Measurements from ENCODE around the gene HMSD. TPM values are rescaled to one million over a fixed set of nuclear protein-coding genes. Genes with fewer than 3 reads are reported as not detected.

The HMSD gene
- total and polyA plus RNA-seq, 2 donors (not counting 3 experiments of a cell fraction or from before 2014, with no cell fraction given): 0.08 TPM; not detected in 1

GRCh38 chr18:64009305-64009704 lies 60.2 kb downstream of the HMSD start:
- POLR2A ChIA-PET: no interaction called here
- H3K36me3 ChIP-seq (ENCODE audit: control insufficient read depth in 2 of 2, extremely low read depth in 1 of 2, insufficient read depth in 2 of 2, low read length in 2 of 2): no peaks in the 10 kb centered on the region
- no peak overlapping the region for H3K4me3 ChIP-seq (replicated peaks in 1 of 3; ENCODE audit: insufficient read depth in 1 of 3, low read depth in 1 of 3, low read length in 3 of 3)
- dilution Hi-C loops (cut with MboI; ENCODE audit: extremely low pct_ligation_motif_present, low sequenced_read_pairs) (no loop called here), intact Hi-C loops (cut with micrococcal nuclease) (no loop called here)
- no peaks in the 10 kb centered on the region for H3K4me1 ChIP-seq (ENCODE audit: control insufficient read depth, extremely low read depth, insufficient read depth, low read length)
- H3K79me2 ChIP-seq (ENCODE audit: control insufficient read depth, insufficient read depth, low read length): no peaks in the 10 kb centered on the region
- no peaks in the 10 kb centered on the region for H4K20me1 ChIP-seq (replicated peaks; ENCODE audit: control insufficient read depth, extremely low read depth, insufficient read depth, low read length)
- H3K9ac ChIP-seq (replicated peaks; ENCODE audit: extremely low read depth, insufficient read depth, low read length): no peak overlapping the region
- no peak overlapping the region for H3K4me2 ChIP-seq (ENCODE audit: insufficient read depth, low read length)
- no peak for TF ChIP-seq JUN (IDR thresholded peaks at IDR 0.05; ENCODE audit: borderline replicate concordance, insufficient read depth, insufficient read length, low read depth)
- TF ChIP-seq EZH2 (IDR thresholded peaks at IDR 0.05; ENCODE audit: borderline replicate concordance, low read depth, low read length, severe bottlenecking): no peak
- no peak for TF ChIP-seq FOS (IDR thresholded peaks at IDR 0.05; ENCODE audit: borderline replicate concordance, insufficient read depth, low read length)
- TF ChIP-seq POLR2AphosphoS5 (IDR thresholded peaks at IDR 0.05; ENCODE audit: insufficient read depth, low read depth, low read length): no peak
- CTCF ChIA-PET: interaction anchor here (5.0 kb wide), 1 partner anchor 14 kb away, joined by 24 read pairs; no protein-coding TSS in a partner anchor
- no TSS peak for BruUV-seq (replicated peaks)
- H2AFZ ChIP-seq (ENCODE audit: low read depth, low read length): no peak overlapping the region
- peaks cover 0 to 2% of the 10 kb centered on the region in 2 experiments for H3K27me3 ChIP-seq (ENCODE audit: control insufficient read depth in 2 of 2, insufficient read depth in 2 of 2, low read length in 2 of 2)
- no peak overlapping the region for H3K27ac ChIP-seq (ENCODE audit: insufficient read depth, low read depth, low read length)
- no peak for DNase-seq (ENCODE audit: low read depth, low spot score)
- no peak for FAIRE-seq
- H3K9me1 ChIP-seq (replicated peaks; ENCODE audit: control insufficient read depth, extremely low read depth, insufficient read depth, low read length): no peaks in the 10 kb centered on the region
- no peaks in the 10 kb centered on the region for H3K9me3 ChIP-seq (replicated peaks; ENCODE audit: control insufficient read depth, insufficient read depth, low read length)

Other genes starting within 250 kb of the HMSD start
- gene SERPINB11, start 246.3 kb upstream of the HMSD start, total RNA-seq: not detected in 2 replicates
- not detected in 2 replicates for gene SERPINB11, start 246.3 kb upstream of the HMSD start, polyA plus RNA-seq
- not detected in 2 replicates for gene SERPINB7, start 173.9 kb upstream of the HMSD start, total RNA-seq
- not detected in 2 replicates for gene SERPINB7, start 173.9 kb upstream of the HMSD start, polyA plus RNA-seq
- gene SERPINB2, start 61.6 kb upstream of the HMSD start, total RNA-seq: 0.24 and 0.39 TPM in 2 replicates
- gene SERPINB2, start 61.6 kb upstream of the HMSD start, polyA plus RNA-seq: 2.0 and 2.5 TPM in 2 replicates
- not detected in 2 replicates for gene SERPINB10, start 41.3 kb upstream of the HMSD start, total RNA-seq
- not detected in 2 replicates for gene SERPINB10, start 41.3 kb upstream of the HMSD start, polyA plus RNA-seq
- gene SERPINB8, start 20.8 kb downstream of the HMSD start, total RNA-seq: 24.1 and 25.7 TPM in 2 replicates
- gene SERPINB8, start 20.8 kb downstream of the HMSD start, polyA plus RNA-seq: 11.9 and 15.3 TPM in 2 replicates
- not detected in 2 replicates for gene LINC00305, start 199.8 kb downstream of the HMSD start, total RNA-seq
- gene LINC00305, start 199.8 kb downstream of the HMSD start, polyA plus RNA-seq: not detected in 2 replicates